NCI-H1105 (cell line): ENCODE data around the gene FLNB.

ENCODE experiments used
- DNase-seq: peaks from one replicate; lab custom pipeline; 2025; lab: John Stamatoyannopoulos, UW

FLNB gene

GRCh38 chr3:58008141-58009025 lies at the start of gene FLNB:
TSS of gene FLNB (plus strand) at chr3:58008422. CDS start at chr3:58008565, 143 bp downstream.
- peak; percentile 36 for DNase-seq

- DNase-seq: no peak
Measured at GRCh38 chr3:57958642-57959422, 49.4 kb upstream of the FLNB start.

GRCh38 chr3:57959423-57960173 lies 48.6 kb upstream of the FLNB start:
- no peak for DNase-seq

GRCh38 chr3:57960174-57960505 lies 48.1 kb upstream of the FLNB start:
- no peak for DNase-seq

- no peak for DNase-seq
Measured at GRCh38 chr3:57961177-57961827, 46.9 kb upstream of the FLNB start.

GRCh38 chr3:57961828-57962447 lies 46.3 kb upstream of the FLNB start:
- no peak for DNase-seq

GRCh38 chr3:57962448-57962834 lies 45.8 kb upstream of the FLNB start:
- DNase-seq: no peak

GRCh38 chr3:57963811-57964346 lies 44.3 kb upstream of the FLNB start:
- DNase-seq: no peak

- DNase-seq: no peak
Measured at GRCh38 chr3:57966829-57967228, 41.4 kb upstream of the FLNB start.

GRCh38 chr3:57967590-57967989 lies 40.6 kb upstream of the FLNB start:
- no peak for DNase-seq

- no peak for DNase-seq
Measured at GRCh38 chr3:57968501-57968900, 39.7 kb upstream of the FLNB start.

- no peak for DNase-seq
Measured at GRCh38 chr3:57971975-57972374, 36.2 kb upstream of the FLNB start.

GRCh38 chr3:57972531-57973111 lies 35.6 kb upstream of the FLNB start:
- no peak for DNase-seq

- DNase-seq: no peak
Measured at GRCh38 chr3:57973715-57974477, 34.3 kb upstream of the FLNB start.

GRCh38 chr3:57974796-57975388 lies 33.3 kb upstream of the FLNB start:
- DNase-seq: no peak

- DNase-seq: no peak
Measured at GRCh38 chr3:57977818-57978235, 30.4 kb upstream of the FLNB start.

- DNase-seq: no peak
Measured at GRCh38 chr3:57978316-57978715, 29.9 kb upstream of the FLNB start.

GRCh38 chr3:57980416-57980815 lies 27.8 kb upstream of the FLNB start:
- no peak for DNase-seq

- DNase-seq: no peak
Measured at GRCh38 chr3:57981483-57982087, 26.6 kb upstream of the FLNB start.
